ENCODE results near the gene RBPMS2. TPM values are rescaled to one million over a fixed set of nuclear protein-coding genes. Genes with fewer than 3 reads are reported as not detected.

Gene RBPMS2
- total and polyA plus RNA-seq, 2 donors (not counting 1 experiment from before 2014, with no cell fraction given) = 0.47 to 0.63 TPM

DNA sequence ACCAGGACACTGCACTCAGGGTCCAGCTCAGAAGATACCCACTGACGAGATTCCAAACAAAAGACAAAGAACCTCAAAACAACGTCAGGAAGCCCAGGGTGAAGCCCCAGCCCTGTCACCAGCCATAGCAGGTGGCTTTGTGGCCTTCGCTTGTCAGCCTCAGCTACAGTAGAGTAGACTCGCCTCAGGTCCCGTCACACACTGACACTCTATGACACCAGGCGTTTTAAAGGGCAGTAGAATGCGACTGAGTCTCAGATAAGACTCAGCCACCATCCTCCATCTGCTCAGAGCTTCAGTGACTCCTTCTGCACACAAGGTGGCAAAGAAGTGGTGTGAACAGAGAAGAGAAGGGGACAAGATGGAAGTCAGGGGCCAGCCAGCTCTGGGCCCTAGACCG, 12.8 kb downstream of the RBPMS2 start:
- no peak overlapping the region for H3K27ac Mint-ChIP-seq
- intact Hi-C loops (cut with micrococcal nuclease) = no loop called here
- no peak overlapping the region for H3K27ac ChIP-seq (ENCODE audit: low read length in 2 of 2)
- no peaks in the 10 kb centered on the region for H3K79me2 ChIP-seq (ENCODE audit: control insufficient read depth, insufficient read depth, low read length)
- H3K27me3 ChIP-seq (replicated peaks in 1 of 4; ENCODE audit: control extremely low read depth in 1 of 4, control insufficient read depth in 3 of 4, insufficient read depth in 4 of 4, low read length in 3 of 4) = no peaks in the 10 kb centered on the region
- CTCF ChIA-PET = no interaction called here
- POLR2A ChIA-PET = no interaction called here
- TF ChIP-seq CTCF (IDR thresholded peaks at IDR 0.05) = no peak
- TF ChIP-seq EZH2 (IDR thresholded peaks at IDR 0.05; ENCODE audit: borderline replicate concordance, insufficient read depth, low read depth, low read length, poor library complexity, severe bottlenecking) = no peak
- no peaks in the 10 kb centered on the region for H3K9me3 Mint-ChIP-seq (ENCODE audit: insufficient read depth)
- H3K4me2 ChIP-seq (replicated peaks; ENCODE audit: low read depth, low read length, poor library complexity, severe bottlenecking) = no peak overlapping the region
- H3K9ac ChIP-seq (ENCODE audit: low read length) = no peak overlapping the region
- H3K4me3 Mint-ChIP-seq = no peak overlapping the region
- no peak for ATAC-seq (ENCODE audit: low read depth)
- H3K36me3 ChIP-seq (replicated peaks in 1 of 2; ENCODE audit: control extremely low read depth in 1 of 2, control insufficient read depth in 1 of 2, extremely low read depth in 1 of 2, insufficient read depth in 2 of 2, low read length in 1 of 2) = no peaks in the 10 kb centered on the region
- peaks cover 22% of the 10 kb centered on the region for H3K4me1 Mint-ChIP-seq
- no peaks in the 10 kb centered on the region for H3K27me3 Mint-ChIP-seq
- DNase-seq = no peak
- no peak overlapping the region for H3K4me3 ChIP-seq (ENCODE audit: control extremely low read depth in 1 of 5, extremely low read depth in 1 of 5, insufficient read depth in 1 of 5, low read depth in 2 of 5, low read length in 4 of 5)
- no peak overlapping the region for H2AFZ ChIP-seq (ENCODE audit: insufficient read depth, low read depth, low read length, poor library complexity, severe bottlenecking)
- H3K9me3 ChIP-seq (ENCODE audit: control extremely low read depth in 1 of 3, control insufficient read depth in 2 of 3, insufficient read depth in 1 of 3, low read length in 2 of 3) = no peaks in the 10 kb centered on the region
- WGBS (ENCODE audit: insufficient coverage) = 94% methylated on average over 5 of the region's 8 CpGs
- H3K4me1 ChIP-seq (ENCODE audit: control insufficient read depth in 2 of 2, insufficient read depth in 2 of 2, low read length in 2 of 2) = peaks cover 0 to 21% of the 10 kb centered on the region in 2 donors
- no peaks in the 10 kb centered on the region for H4K20me1 ChIP-seq (ENCODE audit: control insufficient read depth, insufficient read depth, low read length, poor library complexity, severe bottlenecking)

DNA sequence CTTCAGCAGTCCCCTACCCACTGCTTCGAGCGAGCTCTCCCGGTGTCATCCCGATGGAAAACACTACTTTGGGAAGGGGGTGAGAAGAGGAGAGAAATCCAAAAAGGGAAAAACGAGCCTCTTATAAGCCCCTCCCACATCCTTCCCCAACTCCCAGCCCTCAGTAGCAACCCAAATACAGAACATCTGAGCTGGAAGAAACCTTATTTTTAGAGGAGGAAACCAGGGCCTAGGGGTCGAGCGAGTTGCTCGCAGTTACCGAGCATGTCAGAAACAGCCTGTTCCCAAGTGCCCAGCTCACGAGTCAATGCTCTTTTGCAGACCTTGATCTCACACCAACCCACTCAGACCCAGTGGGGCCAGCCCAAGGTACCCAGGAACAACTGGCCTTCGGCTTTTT, 14.2 kb downstream of the RBPMS2 start:
- ATAC-seq (ENCODE audit: low read depth) (no peak), DNase-seq (no peak)
- Mint-ChIP-seq H3K27me3 (no peaks in the 10 kb centered on the region), H3K9me3 (ENCODE audit: insufficient read depth) (no peaks in the 10 kb centered on the region), H3K4me1 (peaks cover 24% of the 10 kb centered on the region), H3K27ac (no peak overlapping the region), H3K4me3 (no peak overlapping the region)
- intact Hi-C loops (cut with micrococcal nuclease) = no loop called here
- no peaks in the 10 kb centered on the region for H4K20me1 ChIP-seq (ENCODE audit: control insufficient read depth, insufficient read depth, low read length, poor library complexity, severe bottlenecking)
- H3K27ac ChIP-seq (ENCODE audit: low read length in 2 of 2) = no peak overlapping the region
- 67% methylated on average over 6 of the region's 11 CpGs for WGBS (ENCODE audit: insufficient coverage)
- H2AFZ ChIP-seq (ENCODE audit: insufficient read depth, low read depth, low read length, poor library complexity, severe bottlenecking) = no peak overlapping the region
- peaks cover 2 to 16% of the 10 kb centered on the region in 2 donors for H3K4me1 ChIP-seq (ENCODE audit: control insufficient read depth in 2 of 2, insufficient read depth in 2 of 2, low read length in 2 of 2)
- ChIA-PET POLR2A (no interaction called here), CTCF (no interaction called here)
- H3K4me3 ChIP-seq (ENCODE audit: control extremely low read depth in 1 of 5, extremely low read depth in 1 of 5, insufficient read depth in 1 of 5, low read depth in 2 of 5, low read length in 4 of 5) = no peak overlapping the region
- no peak overlapping the region for H3K9ac ChIP-seq (ENCODE audit: low read length)
- H3K9me3 ChIP-seq (ENCODE audit: control extremely low read depth in 1 of 3, control insufficient read depth in 2 of 3, insufficient read depth in 1 of 3, low read length in 2 of 3) = no peaks in the 10 kb centered on the region
- no peaks in the 10 kb centered on the region for H3K79me2 ChIP-seq (ENCODE audit: control insufficient read depth, insufficient read depth, low read length)
- TF ChIP-seq EZH2 (IDR thresholded peaks at IDR 0.05; ENCODE audit: borderline replicate concordance, insufficient read depth, low read depth, low read length, poor library complexity, severe bottlenecking) (no peak), CTCF (IDR thresholded peaks at IDR 0.05) (no peak)
- H3K27me3 ChIP-seq (replicated peaks in 1 of 4; ENCODE audit: control extremely low read depth in 1 of 4, control insufficient read depth in 3 of 4, insufficient read depth in 4 of 4, low read length in 3 of 4) = no peaks in the 10 kb centered on the region
- H3K36me3 ChIP-seq (replicated peaks in 1 of 2; ENCODE audit: control extremely low read depth in 1 of 2, control insufficient read depth in 1 of 2, extremely low read depth in 1 of 2, insufficient read depth in 2 of 2, low read length in 1 of 2) = no peaks in the 10 kb centered on the region
- no peak overlapping the region for H3K4me2 ChIP-seq (replicated peaks; ENCODE audit: low read depth, low read length, poor library complexity, severe bottlenecking)

All from B cell (primary cell).